Fibroblast of pulmonary artery (primary cell): ENCODE data around the gene GNS.
A peak's percentile ranks its signal among the peaks of the same experiment; 100 is the strongest.

Source experiments
- DNase-seq: peaks from one replicate; pipeline ENCODE4 v3.0.0-alpha.2; 2010; ENCODE audit warnings: low read depth
- H3K4me3 ChIP-seq: replicated peaks from 2 replicates; pipeline ENCODE4 v1.5.1; 2011; ENCODE audit warnings: low read depth, mild to moderate bottlenecking, control low read depth, low read length, moderate library complexity
- TF ChIP-seq, protein P1 (sequence below): IDR thresholded peaks from 2 replicates; pipeline ENCODE4 v1.5.1; 2011; ENCODE audit warnings: mild to moderate bottlenecking, control low read depth, low read length, inconsistent platforms; ENCODE audit errors: missing control alignments

GNS gene

DNA sequence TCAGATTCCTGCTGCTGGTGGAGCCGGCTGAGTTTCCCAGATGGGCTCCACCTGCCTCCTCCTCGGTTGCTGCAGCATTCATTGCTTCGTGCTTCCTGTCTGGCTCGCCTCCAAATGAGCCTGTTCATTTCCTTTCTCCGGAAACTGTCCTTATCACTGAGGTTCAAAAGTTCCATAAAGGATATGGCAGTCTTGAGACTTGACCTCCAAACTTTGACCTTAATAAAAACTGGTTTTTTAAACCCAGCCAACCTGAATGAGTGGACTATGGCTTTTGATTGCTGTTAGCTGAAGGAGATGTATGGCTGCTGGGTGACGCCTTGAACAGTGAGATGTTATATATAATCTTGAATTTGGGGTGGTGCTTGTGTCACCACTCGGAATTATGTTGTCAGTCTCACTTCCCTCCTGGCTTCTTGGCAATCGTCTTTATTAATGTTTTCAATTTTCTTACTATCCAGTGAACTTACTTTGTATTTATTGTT is 86.2 kb downstream of the GNS start:
- H3K4me3 ChIP-seq: no peak overlapping the region
- TF ChIP-seq, protein P1, sequence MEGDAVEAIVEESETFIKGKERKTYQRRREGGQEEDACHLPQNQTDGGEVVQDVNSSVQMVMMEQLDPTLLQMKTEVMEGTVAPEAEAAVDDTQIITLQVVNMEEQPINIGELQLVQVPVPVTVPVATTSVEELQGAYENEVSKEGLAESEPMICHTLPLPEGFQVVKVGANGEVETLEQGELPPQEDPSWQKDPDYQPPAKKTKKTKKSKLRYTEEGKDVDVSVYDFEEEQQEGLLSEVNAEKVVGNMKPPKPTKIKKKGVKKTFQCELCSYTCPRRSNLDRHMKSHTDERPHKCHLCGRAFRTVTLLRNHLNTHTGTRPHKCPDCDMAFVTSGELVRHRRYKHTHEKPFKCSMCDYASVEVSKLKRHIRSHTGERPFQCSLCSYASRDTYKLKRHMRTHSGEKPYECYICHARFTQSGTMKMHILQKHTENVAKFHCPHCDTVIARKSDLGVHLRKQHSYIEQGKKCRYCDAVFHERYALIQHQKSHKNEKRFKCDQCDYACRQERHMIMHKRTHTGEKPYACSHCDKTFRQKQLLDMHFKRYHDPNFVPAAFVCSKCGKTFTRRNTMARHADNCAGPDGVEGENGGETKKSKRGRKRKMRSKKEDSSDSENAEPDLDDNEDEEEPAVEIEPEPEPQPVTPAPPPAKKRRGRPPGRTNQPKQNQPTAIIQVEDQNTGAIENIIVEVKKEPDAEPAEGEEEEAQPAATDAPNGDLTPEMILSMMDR: no peak
- DNase-seq: peak; percentile 65

DNA sequence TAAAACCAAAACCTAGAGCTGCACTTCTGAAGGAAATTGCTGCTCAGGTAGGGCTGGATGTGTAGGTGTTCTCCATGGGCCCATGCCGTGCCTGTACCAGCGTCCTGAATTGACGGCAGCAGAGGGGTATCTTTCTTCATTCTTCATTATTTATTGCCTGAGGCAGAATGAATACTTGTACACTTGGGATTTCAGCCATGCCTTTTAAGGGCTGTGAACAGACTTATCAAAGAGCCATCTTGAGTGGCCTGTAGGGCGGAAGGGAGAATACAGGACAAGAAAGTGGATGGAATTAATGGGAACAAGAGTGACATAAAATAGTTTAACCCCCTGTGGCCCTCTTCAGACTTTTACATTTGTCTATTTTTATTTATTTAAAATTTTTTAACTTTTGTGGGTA is 87.5 kb downstream of the GNS start:
- no peak overlapping the region for H3K4me3 ChIP-seq
- no peak for DNase-seq
- TF ChIP-seq, protein P1: no peak

DNA sequence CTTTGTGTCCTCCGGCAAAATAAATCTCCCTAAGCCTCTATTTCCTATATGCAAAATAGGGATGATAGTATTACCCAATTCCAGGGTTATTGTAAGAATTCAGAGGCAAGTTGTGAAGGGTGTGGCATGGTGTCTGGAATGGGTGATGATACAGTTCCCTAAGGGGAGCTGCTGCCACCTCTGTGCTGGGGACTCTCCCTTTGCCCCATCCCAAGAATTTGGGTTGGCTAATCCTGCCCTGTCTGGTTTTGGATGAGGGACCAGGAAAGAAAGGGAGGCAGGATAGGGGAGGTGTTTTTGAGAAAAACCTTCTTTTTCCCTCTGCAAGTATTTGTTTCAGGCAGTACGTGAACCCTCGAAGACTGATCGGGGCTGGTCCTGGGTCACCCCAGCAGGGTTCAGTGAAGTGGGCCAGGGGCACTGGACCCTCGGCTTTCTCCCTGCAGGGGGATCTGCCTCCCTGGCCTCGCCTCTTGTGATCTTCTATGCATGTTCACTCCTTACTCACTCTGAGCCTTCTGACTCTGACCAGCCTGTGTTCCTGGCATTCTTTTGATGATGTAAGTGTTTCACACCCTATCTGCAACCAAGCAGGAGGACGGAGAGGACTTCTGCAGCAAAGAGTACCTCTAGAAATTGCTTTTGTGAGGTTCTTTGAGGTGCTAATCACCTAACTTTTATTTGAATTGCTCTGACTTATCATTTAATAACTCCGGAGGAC is 88.1 kb downstream of the GNS start:
- TF ChIP-seq, protein P1: no peak
- no peak overlapping the region for H3K4me3 ChIP-seq
- peak; percentile 63 for DNase-seq

DNA sequence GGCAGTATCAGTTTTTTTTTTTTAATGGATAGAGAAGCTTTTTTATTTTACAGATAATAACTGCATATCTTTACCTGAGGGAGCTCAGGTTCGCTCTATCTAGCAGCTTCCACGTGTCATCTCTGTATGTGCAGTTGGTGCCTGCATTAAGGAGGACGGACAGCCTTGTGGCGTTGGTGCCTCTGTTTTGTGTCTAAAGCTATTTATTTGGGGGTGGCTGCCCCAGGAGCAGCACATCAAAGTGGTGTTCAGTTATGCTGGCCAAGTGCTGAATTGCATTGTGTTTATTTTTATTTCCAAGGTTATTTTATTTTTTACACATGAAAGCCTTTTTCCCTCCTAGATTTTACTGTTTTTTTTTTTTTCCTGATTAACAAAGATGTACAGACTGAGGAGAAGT is 89.2 kb downstream of the GNS start:
- DNase-seq: no peak
- H3K4me3 ChIP-seq: no peak overlapping the region
- TF ChIP-seq, protein P1: no peak

DNA sequence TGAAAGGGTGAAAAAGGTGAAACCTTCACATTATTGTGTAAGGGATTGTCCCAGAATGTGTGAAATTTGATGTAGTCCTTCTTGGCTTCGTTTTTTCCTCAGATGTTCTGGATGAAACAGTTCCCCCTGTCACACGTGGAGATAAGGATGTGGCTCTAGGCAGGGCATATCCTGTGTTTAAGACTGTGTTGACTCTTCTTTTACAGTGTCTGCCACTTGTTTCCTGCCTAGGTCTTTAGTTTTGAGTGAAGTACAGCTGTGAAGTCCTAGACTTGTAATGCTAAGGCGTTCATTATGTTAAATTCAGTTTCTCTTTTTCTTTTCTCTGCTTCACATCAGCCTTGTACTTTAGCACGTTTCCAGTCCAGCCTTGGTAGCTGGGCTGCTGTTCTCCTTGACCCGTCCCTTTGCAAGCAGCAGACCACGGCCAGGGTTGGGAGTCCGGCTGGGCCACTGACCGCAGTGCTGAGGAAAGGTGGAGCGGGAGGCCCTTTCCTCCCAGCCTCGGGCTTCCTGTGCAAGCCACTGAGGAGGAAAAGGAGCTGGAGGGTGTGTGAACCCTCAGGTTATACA is 89.8 kb downstream of the GNS start:
- TF ChIP-seq, protein P1: no peak
- H3K4me3 ChIP-seq: no peak overlapping the region
- peak; percentile 31 for DNase-seq

DNA sequence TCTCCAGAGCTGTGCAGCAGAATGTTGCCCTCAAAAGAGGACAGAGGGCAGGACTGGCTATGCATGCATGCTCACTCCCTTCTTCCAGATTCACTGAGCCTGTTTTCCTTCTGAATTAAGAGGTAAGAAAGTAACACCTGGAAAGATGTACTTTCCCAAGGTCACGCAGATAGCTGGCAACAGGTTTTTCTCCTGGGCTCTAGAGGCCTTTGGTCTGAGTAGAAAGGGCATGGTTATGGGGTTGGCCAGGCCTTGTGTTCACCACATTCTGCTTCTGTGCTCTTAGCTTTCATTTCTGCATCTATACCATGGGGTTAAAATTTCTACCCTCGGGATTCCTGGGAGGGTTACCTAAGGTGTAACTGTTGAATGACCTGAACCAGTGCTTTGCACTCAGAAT is 91.4 kb downstream of the GNS start:
- H3K4me3 ChIP-seq: no peak overlapping the region
- no peak for DNase-seq
- TF ChIP-seq, protein P1: no peak
